Fibroblast of pulmonary artery (primary cell): ENCODE results near the gene DOCK8.

Source experiments
- DNase-seq: peaks from one replicate; pipeline ENCODE4 v3.0.0-alpha.2; 2010; ENCODE audit warnings: low read depth
- H3K4me3 ChIP-seq: replicated peaks from 2 replicates; pipeline ENCODE4 v1.5.1; 2011; ENCODE audit warnings: low read depth, mild to moderate bottlenecking, control low read depth, low read length, moderate library complexity
- CTCF ChIP-seq: IDR thresholded peaks from 2 replicates; pipeline ENCODE4 v1.5.1; 2011; ENCODE audit warnings: mild to moderate bottlenecking, control low read depth, low read length, inconsistent platforms; ENCODE audit errors: missing control alignments

DOCK8 gene

GRCh38 chr9:453832-454231, 239.2 kb downstream of the DOCK8 start:
- no peak for DNase-seq
- no peak for TF ChIP-seq CTCF
- H3K4me3 ChIP-seq, result no peak overlapping the region

GRCh38 chr9:456365-456764, 241.7 kb downstream of the DOCK8 start:
- no peak for TF ChIP-seq CTCF
- H3K4me3 ChIP-seq, result no peak overlapping the region

GRCh38 chr9:458590-458989, 243.9 kb downstream of the DOCK8 start:
- no peak for DNase-seq
- TF ChIP-seq CTCF, result no peak
- H3K4me3 ChIP-seq, result no peak overlapping the region

More at GRCh38 chr9:456365-456764, 241.7 kb downstream of the DOCK8 start:
- no peak for DNase-seq

- H3K4me3 ChIP-seq, result no peak overlapping the region
- DNase-seq, result no peak
- TF ChIP-seq CTCF, result no peak
Observed at GRCh38 chr9:459491-460444, 245.1 kb downstream of the DOCK8 start.

GRCh38 chr9:462121-462520, 247.5 kb downstream of the DOCK8 start:
- TF ChIP-seq CTCF, result no peak
- no peak overlapping the region for H3K4me3 ChIP-seq
- DNase-seq, result no peak

- TF ChIP-seq CTCF, result no peak
- H3K4me3 ChIP-seq, result no peak overlapping the region
- DNase-seq, result no peak
Observed at GRCh38 chr9:462606-463005, 247.9 kb downstream of the DOCK8 start.
